Measurements from ENCODE around the gene UPK3A.
"Not testable (repeated sequence)": the region's sequence is repeated elsewhere in the genome, so short reads cannot be mapped to it uniquely, and the experiment has no call there.

The UPK3A gene

GRCh38 chr22:45321827-45322226, 37.1 kb downstream of the UPK3A start:
- ChIA-PET POLR2A (no interaction called here), CTCF (interaction anchor here (1.5 kb wide), 1 partner anchor 9 kb away, joined by 3 read pairs; no protein-coding TSS in a partner anchor)
- DNase-seq (ENCODE audit: low read depth, low spot score), result no peak
- no peak overlapping the region for H3K4me3 ChIP-seq (ENCODE audit: low read depth, low read length)
- TF ChIP-seq CTCF (IDR thresholded peaks at IDR 0.05; ENCODE audit: insufficient read depth, low read length, missing control alignments), result no peak

- POLR2A ChIA-PET, result no interaction called here
- CTCF ChIA-PET, result interaction anchor here (1.5 kb wide), 1 partner anchor 10 kb away, joined by 3 read pairs; no protein-coding TSS in a partner anchor
- DNase-seq (ENCODE audit: low read depth, low spot score), result no peak
- TF ChIP-seq CTCF (IDR thresholded peaks at IDR 0.05; ENCODE audit: insufficient read depth, low read length, missing control alignments), result no peak
- H3K4me3 ChIP-seq (ENCODE audit: low read depth, low read length), result no peak overlapping the region
Observed at GRCh38 chr22:45322873-45323525, 38.2 kb downstream of the UPK3A start.

DNA sequence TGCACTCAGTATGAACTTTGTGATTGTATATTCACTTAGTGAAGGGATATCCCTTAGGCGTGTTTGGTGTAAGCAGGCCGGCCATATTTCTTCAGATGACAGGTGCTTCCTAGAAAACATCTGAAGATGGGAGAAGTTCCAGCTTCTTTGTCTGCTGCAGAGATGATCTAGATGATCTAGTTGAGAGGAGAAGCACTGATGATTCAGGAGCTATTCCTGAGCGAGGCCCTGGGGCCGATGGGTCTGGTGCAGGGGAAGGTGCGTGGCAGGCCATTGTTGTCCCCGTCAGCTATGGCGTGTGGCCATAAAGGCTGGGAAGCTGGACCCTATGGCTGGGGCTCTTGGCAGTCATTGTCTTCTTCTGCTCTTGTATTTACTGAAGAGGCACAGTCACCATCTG, 38.9 kb downstream of the UPK3A start:
- H3K4me3 ChIP-seq (ENCODE audit: low read depth, low read length), result no peak overlapping the region
- CTCF ChIA-PET, result interaction anchor here (1.0 kb wide), 1 partner anchor 222 kb away, joined by 4 read pairs; no protein-coding TSS in a partner anchor
- no peak for TF ChIP-seq CTCF (IDR thresholded peaks at IDR 0.05; ENCODE audit: insufficient read depth, low read length, missing control alignments)
- no peak for DNase-seq (ENCODE audit: low read depth, low spot score)
- POLR2A ChIA-PET, result no interaction called here

GRCh38 chr22:45324311-45324711, 39.6 kb downstream of the UPK3A start:
- ChIA-PET POLR2A (no interaction called here), CTCF (interaction anchor here (1.0 kb wide), 1 partner anchor 222 kb away, joined by 4 read pairs; no protein-coding TSS in a partner anchor)
- no peak for DNase-seq (ENCODE audit: low read depth, low spot score)
- H3K4me3 ChIP-seq (ENCODE audit: low read depth, low read length), result no peak overlapping the region
- no peak for TF ChIP-seq CTCF (IDR thresholded peaks at IDR 0.05; ENCODE audit: insufficient read depth, low read length, missing control alignments)

- POLR2A ChIA-PET; H3K4me3 ChIP-seq (ENCODE audit: low read depth, low read length); DNase-seq (ENCODE audit: low read depth, low spot score): not testable (repeated sequence)
- CTCF ChIA-PET, result interaction anchor here (0.7 to 1.6 kb wide), 2 partner anchors 16 to 113 kb away, joined by 3 to 4 read pairs; no protein-coding TSS in a partner anchor
Observed at GRCh38 chr22:45328261-45328660, 43.5 kb downstream of the UPK3A start.

- DNase-seq (ENCODE audit: low read depth, low spot score), result no peak
- ChIA-PET POLR2A (no interaction called here), CTCF (interaction anchor here (0.7 to 1.6 kb wide), 2 partner anchors 16 to 112 kb away, joined by 3 to 4 read pairs; no protein-coding TSS in a partner anchor)
- H3K4me3 ChIP-seq (ENCODE audit: low read depth, low read length), result no peak overlapping the region
- no peak for TF ChIP-seq CTCF (IDR thresholded peaks at IDR 0.05; ENCODE audit: insufficient read depth, low read length, missing control alignments)
Observed at GRCh38 chr22:45328822-45329529, 44.2 kb downstream of the UPK3A start.

All from AG04449 (cell line).